ENCODE data around the gene C2CD5. TPM values are rescaled to one million over a fixed set of nuclear protein-coding genes. Genes with fewer than 3 reads are reported as not detected.

The C2CD5 gene
- total RNA-seq, 1 donor from 2014 or later, result 14.5 TPM

DNA sequence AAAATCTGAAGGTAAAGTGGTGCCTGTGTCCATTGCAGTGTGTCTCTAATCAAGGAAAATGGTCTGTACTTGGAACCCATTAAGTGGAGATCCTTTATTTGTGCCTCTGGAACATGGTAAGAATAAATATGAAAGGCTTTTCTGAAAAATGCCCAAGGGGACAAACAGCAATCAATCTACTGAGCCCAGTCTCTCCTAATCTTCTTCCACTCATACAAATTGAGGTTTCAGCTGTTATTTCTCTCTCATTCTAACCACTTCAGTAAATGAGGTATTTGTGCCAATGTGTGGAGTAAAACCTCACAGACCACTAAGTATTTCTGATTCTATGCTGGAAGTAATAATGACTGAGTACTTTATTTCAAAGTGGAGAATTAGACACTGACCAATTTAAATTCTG is 127.5 kb downstream of the C2CD5 start:
- H3K4me3 ChIP-seq (ENCODE audit: low read depth, low read length), result no peak overlapping the region
- no peak for DNase-seq (ENCODE audit: low read depth)
- TF ChIP-seq, protein P1, sequence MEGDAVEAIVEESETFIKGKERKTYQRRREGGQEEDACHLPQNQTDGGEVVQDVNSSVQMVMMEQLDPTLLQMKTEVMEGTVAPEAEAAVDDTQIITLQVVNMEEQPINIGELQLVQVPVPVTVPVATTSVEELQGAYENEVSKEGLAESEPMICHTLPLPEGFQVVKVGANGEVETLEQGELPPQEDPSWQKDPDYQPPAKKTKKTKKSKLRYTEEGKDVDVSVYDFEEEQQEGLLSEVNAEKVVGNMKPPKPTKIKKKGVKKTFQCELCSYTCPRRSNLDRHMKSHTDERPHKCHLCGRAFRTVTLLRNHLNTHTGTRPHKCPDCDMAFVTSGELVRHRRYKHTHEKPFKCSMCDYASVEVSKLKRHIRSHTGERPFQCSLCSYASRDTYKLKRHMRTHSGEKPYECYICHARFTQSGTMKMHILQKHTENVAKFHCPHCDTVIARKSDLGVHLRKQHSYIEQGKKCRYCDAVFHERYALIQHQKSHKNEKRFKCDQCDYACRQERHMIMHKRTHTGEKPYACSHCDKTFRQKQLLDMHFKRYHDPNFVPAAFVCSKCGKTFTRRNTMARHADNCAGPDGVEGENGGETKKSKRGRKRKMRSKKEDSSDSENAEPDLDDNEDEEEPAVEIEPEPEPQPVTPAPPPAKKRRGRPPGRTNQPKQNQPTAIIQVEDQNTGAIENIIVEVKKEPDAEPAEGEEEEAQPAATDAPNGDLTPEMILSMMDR (conservative IDR thresholded peaks at IDR 0.05; ENCODE audit: low read depth, low read length), result no peak

DNA sequence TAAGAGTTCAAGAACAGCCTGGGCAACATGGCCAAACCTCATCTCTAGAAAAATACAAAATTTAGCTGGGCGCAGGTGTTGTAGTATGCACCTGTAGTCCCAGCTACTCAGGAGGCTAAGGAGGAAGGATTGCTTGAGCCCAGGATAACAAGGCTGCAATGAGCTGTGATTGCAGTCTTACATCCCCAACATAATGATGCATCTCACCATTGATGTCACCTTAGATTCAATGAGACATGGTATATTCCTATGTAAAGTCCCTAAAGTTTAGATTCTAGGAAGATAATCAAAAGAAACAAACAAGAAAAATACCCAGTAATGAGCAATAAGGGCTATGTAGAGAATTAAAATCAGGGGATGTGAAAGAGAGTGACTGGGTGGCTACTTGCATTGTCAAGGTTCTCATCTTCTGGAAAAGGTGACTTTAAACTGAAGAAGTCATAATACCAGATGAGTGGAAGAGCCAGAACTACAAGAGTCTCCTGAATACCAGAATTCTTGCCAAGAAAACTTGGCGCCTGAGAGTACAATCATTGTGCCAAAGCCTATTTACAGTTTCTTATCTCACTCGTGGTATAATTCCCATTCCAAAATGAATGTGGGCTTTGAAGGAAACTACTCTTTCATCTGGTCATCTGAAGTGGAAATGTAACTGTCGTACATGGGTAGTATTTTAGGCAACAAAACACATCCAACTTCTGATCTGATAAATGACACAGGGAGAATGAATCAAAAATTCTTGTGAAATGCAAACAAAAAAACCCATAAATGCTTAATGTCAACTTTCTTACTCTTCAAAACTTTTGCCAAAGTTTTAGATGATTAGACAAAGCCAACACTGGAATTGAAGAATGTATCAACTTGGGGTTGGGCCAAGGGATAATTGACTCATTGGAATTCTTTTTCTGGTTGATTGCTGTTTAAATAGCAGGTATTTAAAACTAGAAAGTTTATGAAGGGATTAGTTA is 128.7 kb downstream of the C2CD5 start:
- no peak for DNase-seq (ENCODE audit: low read depth)
- TF ChIP-seq, protein P1 (conservative IDR thresholded peaks at IDR 0.05; ENCODE audit: low read depth, low read length), result no peak
- no peak overlapping the region for H3K4me3 ChIP-seq (ENCODE audit: low read depth, low read length)

DNA sequence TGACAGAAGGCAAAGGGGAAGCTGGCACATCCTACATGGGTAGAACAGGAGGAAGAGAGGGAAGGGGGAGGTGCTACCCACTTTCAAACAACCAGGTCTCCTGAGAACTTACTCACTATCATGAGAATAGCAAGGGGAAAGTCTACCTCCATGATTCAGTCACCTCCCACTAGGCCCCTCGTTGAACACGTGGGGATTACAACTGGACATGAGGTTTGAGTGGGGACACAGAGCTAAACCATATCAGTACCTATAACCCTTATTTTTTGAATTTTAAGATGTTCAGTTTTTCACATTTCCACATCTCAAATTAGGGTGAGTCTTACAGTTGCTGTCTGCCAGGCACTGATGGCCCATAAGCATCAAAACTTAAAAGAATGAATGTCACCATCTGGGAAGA is 129.6 kb downstream of the C2CD5 start:
- no peak for DNase-seq (ENCODE audit: low read depth)
- TF ChIP-seq, protein P1 (conservative IDR thresholded peaks at IDR 0.05; ENCODE audit: low read depth, low read length), result no peak
- H3K4me3 ChIP-seq (ENCODE audit: low read depth, low read length), result no peak overlapping the region

DNA sequence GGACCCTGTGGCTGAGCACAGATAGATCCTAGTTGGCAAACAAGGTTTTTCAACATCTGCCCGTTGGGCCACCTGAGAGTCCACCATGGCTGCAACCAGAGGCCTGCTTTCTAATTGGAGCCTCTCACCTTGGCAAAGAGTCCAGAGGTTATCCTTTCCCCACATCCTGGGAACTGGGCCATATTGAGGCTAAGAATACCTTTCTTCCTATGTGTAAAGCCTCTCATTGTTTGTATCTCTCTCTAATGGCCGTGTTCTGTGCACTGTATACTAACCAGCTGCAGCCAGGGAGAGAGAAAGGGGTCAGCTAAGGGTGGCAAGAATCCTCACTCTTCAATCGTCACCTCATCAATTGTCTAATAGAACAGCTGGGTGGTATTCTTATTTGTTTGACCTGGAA is 130.8 kb downstream of the C2CD5 start:
- DNase-seq (ENCODE audit: low read depth), result no peak
- no peak overlapping the region for H3K4me3 ChIP-seq (ENCODE audit: low read depth, low read length)
- TF ChIP-seq, protein P1 (conservative IDR thresholded peaks at IDR 0.05; ENCODE audit: low read depth, low read length), result no peak

DNA sequence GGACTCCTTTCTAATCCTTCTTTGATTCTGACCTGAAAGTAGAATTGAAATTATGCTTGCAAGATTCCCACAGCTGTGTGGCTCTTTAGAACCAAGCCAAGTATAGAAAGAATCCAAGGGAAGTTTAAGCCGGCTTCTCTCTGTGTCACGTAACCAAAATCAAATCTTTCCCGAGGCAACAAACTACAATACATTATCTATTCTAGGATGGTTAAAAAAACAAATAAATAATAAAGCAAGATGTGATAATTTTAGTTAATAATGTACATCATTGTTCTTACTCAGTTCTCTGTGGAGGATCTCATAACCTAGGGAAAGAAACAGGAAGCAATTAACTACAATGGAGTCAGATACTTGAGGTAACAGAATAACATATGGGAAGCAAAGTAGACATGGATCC is 131.8 kb downstream of the C2CD5 start:
- no peak overlapping the region for H3K4me3 ChIP-seq (ENCODE audit: low read depth, low read length)
- TF ChIP-seq, protein P1 (conservative IDR thresholded peaks at IDR 0.05; ENCODE audit: low read depth, low read length), result no peak
- no peak for DNase-seq (ENCODE audit: low read depth)

DNA sequence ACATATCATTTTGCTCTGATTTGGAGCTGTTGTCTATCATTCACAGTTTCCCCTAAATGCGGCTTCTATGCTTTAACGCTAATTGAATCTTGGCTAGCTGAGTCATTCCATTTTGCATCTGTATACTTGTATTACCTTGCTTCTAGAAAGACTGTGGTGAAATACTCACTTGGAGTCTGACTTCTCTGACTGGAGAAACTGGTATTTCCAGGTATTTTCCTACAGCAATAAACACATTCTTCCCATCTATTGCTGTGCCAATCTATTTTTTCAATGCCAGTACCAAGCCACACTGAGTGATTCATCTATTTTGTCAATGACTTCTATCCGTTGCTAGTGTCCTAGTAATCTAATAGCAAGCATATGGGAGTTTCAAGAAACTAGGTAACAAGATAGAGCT is 133.9 kb downstream of the C2CD5 start:
- no peak overlapping the region for H3K4me3 ChIP-seq (ENCODE audit: low read depth, low read length)
- TF ChIP-seq, protein P1 (conservative IDR thresholded peaks at IDR 0.05; ENCODE audit: low read depth, low read length), result no peak
- no peak for DNase-seq (ENCODE audit: low read depth)

Measured in epithelial cell of proximal tubule (primary cell).